ENCODE measurements around the gene DMD. TPM values are rescaled to one million over a fixed set of nuclear protein-coding genes. Genes with fewer than 3 reads are reported as not detected.

Gene DMD
- total and polyA plus RNA-seq, 2 donors (not counting 1 experiment from before 2014, with no cell fraction given): 2.0 to 51.8 TPM

DNA sequence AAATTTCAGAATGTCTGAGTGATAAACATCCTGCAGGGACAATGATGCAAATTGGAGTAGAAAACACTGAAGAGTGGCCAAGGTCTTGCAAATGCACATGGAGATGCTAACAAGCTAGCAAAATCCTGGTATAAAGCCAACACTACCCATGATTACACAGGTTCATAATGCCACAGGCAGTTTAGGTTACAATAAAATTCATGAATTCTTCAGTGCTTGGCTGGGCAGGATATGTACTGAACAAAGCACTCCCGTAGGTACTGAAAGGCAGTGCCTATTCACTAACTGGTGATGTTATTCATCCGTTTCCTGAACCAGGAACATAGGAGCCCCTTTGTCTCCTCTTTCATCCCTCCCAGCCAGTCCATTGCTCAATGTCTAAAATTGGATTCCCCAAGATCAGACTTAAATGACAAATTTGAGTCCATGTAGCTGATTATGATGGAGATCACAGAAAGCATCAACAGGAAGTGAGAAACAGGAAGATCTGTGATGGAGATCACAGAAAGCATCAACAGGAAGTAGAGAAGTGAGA lies 244.5 kb downstream of the DMD start:
- Mint-ChIP-seq H3K27ac (no peak overlapping the region), H3K4me1 (no peaks in the 10 kb centered on the region), H3K27me3 (no peaks in the 10 kb centered on the region), H3K4me3 (no peak overlapping the region), H3K9me3 (ENCODE audit: insufficient read depth) (no peaks in the 10 kb centered on the region)
- Histone ChIP-seq H3K4me1 (ENCODE audit: control insufficient read depth in 2 of 2, insufficient read depth in 2 of 2, low read length in 2 of 2) (no peaks in the 10 kb centered on the region), H3K4me3 (ENCODE audit: control extremely low read depth in 1 of 5, extremely low read depth in 1 of 5, insufficient read depth in 1 of 5, low read depth in 2 of 5, low read length in 4 of 5) (no peak overlapping the region), H2AFZ (ENCODE audit: insufficient read depth, low read depth, low read length, poor library complexity, severe bottlenecking) (no peak overlapping the region), H3K9ac (ENCODE audit: low read length) (no peak overlapping the region), H3K27me3 (replicated peaks in 1 of 4; ENCODE audit: control extremely low read depth in 1 of 4, control insufficient read depth in 3 of 4, insufficient read depth in 4 of 4, low read length in 3 of 4) (no peaks in the 10 kb centered on the region), H3K27ac (ENCODE audit: low read length in 2 of 2) (no peak overlapping the region), H3K4me2 (replicated peaks; ENCODE audit: low read depth, low read length, poor library complexity, severe bottlenecking) (no peak overlapping the region), H4K20me1 (ENCODE audit: control insufficient read depth, insufficient read depth, low read length, poor library complexity, severe bottlenecking) (no peaks in the 10 kb centered on the region), H3K36me3 (replicated peaks in 1 of 2; ENCODE audit: control extremely low read depth in 1 of 2, control insufficient read depth in 1 of 2, extremely low read depth in 1 of 2, insufficient read depth in 2 of 2, low read length in 1 of 2) (no peaks in the 10 kb centered on the region), H3K9me3 (ENCODE audit: control extremely low read depth in 1 of 3, control insufficient read depth in 2 of 3, insufficient read depth in 1 of 3, low read length in 2 of 3) (no peaks in the 10 kb centered on the region), H3K79me2 (ENCODE audit: control insufficient read depth, insufficient read depth, low read length) (no peaks in the 10 kb centered on the region)
- 83% methylated on average over 1 of the region's 2 CpGs for WGBS (ENCODE audit: insufficient coverage)
- TF ChIP-seq, protein P1, sequence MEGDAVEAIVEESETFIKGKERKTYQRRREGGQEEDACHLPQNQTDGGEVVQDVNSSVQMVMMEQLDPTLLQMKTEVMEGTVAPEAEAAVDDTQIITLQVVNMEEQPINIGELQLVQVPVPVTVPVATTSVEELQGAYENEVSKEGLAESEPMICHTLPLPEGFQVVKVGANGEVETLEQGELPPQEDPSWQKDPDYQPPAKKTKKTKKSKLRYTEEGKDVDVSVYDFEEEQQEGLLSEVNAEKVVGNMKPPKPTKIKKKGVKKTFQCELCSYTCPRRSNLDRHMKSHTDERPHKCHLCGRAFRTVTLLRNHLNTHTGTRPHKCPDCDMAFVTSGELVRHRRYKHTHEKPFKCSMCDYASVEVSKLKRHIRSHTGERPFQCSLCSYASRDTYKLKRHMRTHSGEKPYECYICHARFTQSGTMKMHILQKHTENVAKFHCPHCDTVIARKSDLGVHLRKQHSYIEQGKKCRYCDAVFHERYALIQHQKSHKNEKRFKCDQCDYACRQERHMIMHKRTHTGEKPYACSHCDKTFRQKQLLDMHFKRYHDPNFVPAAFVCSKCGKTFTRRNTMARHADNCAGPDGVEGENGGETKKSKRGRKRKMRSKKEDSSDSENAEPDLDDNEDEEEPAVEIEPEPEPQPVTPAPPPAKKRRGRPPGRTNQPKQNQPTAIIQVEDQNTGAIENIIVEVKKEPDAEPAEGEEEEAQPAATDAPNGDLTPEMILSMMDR (IDR thresholded peaks at IDR 0.05): no peak
- no peak for TF ChIP-seq EZH2 (IDR thresholded peaks at IDR 0.05; ENCODE audit: borderline replicate concordance, insufficient read depth, low read depth, low read length, poor library complexity, severe bottlenecking)
- DNase-seq (no peak), ATAC-seq (ENCODE audit: low read depth) (no peak)
- intact Hi-C loops (cut with micrococcal nuclease): no loop called here
- CTCF ChIA-PET: no interaction called here
- POLR2A ChIA-PET: no interaction called here

DNA sequence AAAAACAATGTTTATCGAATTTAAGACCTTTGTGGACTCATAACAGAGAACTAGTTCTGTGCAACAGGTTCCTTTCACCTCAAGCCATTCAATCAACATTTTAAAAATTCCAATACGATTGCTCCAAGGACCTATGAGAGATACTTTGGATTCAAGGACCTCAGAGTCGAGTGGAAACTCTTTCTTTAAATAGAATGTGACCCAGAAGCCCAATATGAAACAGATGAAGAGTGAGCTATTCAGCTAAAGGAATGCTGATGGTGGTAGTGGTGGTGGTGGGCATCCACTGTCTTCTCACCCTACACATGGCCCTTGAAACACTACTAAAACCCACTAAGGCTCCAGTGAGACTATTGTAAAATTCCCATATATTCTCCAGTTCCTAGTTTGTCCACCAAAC lies 257.2 kb downstream of the DMD start:
- Histone ChIP-seq H3K27me3 (replicated peaks in 1 of 4; ENCODE audit: control extremely low read depth in 1 of 4, control insufficient read depth in 3 of 4, insufficient read depth in 4 of 4, low read length in 3 of 4) (no peaks in the 10 kb centered on the region), H2AFZ (ENCODE audit: insufficient read depth, low read depth, low read length, poor library complexity, severe bottlenecking) (no peak overlapping the region), H3K79me2 (ENCODE audit: control insufficient read depth, insufficient read depth, low read length) (no peaks in the 10 kb centered on the region), H3K4me1 (ENCODE audit: control insufficient read depth in 2 of 2, insufficient read depth in 2 of 2, low read length in 2 of 2) (no peaks in the 10 kb centered on the region), H3K9ac (ENCODE audit: low read length) (no peak overlapping the region), H3K27ac (ENCODE audit: low read length in 2 of 2) (no peak overlapping the region), H3K4me2 (replicated peaks; ENCODE audit: low read depth, low read length, poor library complexity, severe bottlenecking) (no peak overlapping the region), H4K20me1 (ENCODE audit: control insufficient read depth, insufficient read depth, low read length, poor library complexity, severe bottlenecking) (no peaks in the 10 kb centered on the region), H3K4me3 (ENCODE audit: control extremely low read depth in 1 of 5, extremely low read depth in 1 of 5, insufficient read depth in 1 of 5, low read depth in 2 of 5, low read length in 4 of 5) (no peak overlapping the region), H3K9me3 (ENCODE audit: control extremely low read depth in 1 of 3, control insufficient read depth in 2 of 3, insufficient read depth in 1 of 3, low read length in 2 of 3) (no peaks in the 10 kb centered on the region), H3K36me3 (replicated peaks in 1 of 2; ENCODE audit: control extremely low read depth in 1 of 2, control insufficient read depth in 1 of 2, extremely low read depth in 1 of 2, insufficient read depth in 2 of 2, low read length in 1 of 2) (no peaks in the 10 kb centered on the region)
- Mint-ChIP-seq H3K9me3 (ENCODE audit: insufficient read depth) (no peaks in the 10 kb centered on the region), H3K27me3 (no peaks in the 10 kb centered on the region), H3K4me1 (no peaks in the 10 kb centered on the region), H3K27ac (no peak overlapping the region), H3K4me3 (no peak overlapping the region)
- ChIA-PET POLR2A (no interaction called here), CTCF (no interaction called here)
- no peak for DNase-seq
- intact Hi-C loops (cut with micrococcal nuclease): no loop called here
- TF ChIP-seq EZH2 (IDR thresholded peaks at IDR 0.05; ENCODE audit: borderline replicate concordance, insufficient read depth, low read depth, low read length, poor library complexity, severe bottlenecking): no peak
- WGBS (ENCODE audit: insufficient coverage): no CpG with 5 or more reads among the region's 3 CpGs
- no peak for ATAC-seq (ENCODE audit: low read depth)
